GM19468 (cell line): Measurements from ENCODE around the gene ADH4.
"Not testable (repeated sequence)": the region's sequence is repeated elsewhere in the genome, so short reads cannot be mapped to it uniquely, and the experiment has no call there.

Experiments used
- ATAC-seq: cut with Tn5 transposase; IDR thresholded peaks from one replicate; pipeline ENCODE4 v1.9.1; 2021; ENCODE audit warnings: mild to moderate bottlenecking, moderate library complexity, moderate number of reproducible peaks; ENCODE audit not compliant: unreplicated experiment; ENCODE audit errors: extremely low read depth

ADH4 gene

DNA sequence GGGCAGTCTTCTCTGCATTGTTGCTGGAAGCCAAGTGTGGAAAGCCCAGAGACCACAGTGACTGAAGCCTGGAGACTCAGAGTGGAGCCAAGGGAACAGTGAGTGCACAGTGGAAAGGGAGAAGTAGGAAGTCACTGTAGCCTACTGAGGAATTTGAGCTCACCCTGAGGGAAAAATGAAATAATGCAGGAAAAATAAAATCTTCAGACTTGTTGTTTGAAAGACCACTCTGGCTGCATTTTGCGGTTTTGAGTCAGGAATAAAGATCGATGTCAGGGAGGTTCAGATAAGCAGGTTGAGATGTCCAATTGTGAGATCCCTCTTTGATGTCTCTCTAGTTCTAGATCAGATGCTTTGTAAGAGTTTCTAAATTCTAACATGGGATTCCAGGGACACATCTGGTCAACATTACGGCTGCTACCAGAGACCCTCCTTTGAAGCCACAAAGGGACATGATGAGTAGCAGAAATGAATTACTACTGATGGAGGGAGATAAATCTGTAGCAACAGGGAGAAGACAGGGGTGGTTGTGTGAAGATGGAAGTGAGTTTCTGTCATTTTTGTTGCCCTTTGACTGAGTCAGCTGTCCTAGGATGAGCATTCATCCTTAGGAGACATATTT, 8.4 kb downstream of the ADH4 start:
- ATAC-seq, result no peak

DNA sequence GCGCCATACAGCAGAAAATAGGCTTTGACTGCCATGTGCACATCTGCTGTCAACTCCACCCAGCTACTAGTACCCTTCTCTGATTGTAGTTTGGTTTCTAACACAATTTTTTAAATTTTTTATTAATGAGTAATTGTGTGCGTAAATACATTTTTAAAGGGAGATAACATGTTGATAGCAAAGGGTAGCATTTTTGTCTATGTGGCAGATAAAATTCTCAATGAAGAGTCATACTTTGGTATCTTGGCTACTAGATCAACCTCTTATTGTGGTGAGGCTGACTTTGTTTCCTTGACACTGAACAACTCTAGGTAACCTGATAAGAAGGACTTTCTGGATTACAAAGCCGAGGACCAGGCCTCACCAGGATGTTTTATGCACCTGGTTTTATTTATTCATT, 9.5 kb downstream of the ADH4 start:
- ATAC-seq, result no peak

DNA sequence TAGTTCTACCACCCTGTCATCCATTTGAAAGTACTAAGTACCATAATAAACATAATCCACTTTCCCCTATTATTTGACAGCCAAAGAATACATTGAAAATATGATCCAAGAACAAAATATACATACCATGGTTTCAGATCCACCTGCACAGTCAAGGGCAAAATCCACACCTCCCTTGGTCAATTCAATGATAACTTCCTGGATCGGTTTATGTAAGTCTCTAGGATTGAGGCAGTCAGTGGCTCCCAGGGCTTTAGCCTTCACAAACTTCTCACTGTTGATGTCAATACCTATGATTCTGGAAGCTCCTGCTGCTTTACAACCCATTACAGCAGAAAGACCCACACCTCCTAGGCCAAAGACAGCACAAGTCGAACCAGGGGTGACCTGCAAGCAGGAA, 12.7 kb downstream of the ADH4 start:
- ATAC-seq, result no peak

DNA sequence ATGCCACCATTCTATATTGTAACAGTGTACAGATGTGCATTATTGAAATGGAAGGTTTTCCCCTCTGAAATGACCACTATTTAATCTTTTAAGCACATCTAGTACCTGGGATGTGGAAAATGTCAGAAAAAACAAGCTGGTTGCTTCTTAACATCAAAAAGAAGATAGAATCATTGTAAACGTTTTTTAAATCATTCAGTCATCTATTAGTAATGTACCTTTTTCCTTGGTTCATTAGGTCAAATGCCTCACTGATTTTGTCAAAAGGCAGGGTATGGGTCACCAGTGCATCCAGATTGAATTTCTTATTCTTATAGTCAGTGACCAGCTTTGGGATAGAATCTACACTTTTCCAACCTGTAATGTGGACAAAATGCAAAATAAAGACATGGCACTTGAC, 17.7 kb downstream of the ADH4 start:
- no peak for ATAC-seq

DNA sequence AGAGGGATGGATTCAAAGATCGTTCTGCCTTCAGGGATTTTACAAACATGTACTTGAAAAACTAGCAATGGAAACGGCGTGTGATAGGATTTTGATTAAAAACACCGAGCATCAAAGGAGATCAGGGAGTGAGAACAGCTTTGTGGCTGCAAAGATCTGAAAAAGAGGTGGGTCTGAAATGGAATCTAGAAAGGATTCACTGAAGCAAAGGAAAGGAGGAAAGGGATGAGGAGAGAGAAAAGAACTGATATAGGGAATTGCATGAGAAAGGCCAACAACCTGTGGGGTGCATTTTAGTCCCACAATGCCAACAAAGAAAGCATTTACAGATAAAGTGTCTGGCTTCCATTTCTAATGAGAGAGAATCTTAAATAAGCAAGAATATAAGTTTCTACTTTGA, 23.1 kb downstream of the ADH4 start:
- no peak for ATAC-seq

DNA sequence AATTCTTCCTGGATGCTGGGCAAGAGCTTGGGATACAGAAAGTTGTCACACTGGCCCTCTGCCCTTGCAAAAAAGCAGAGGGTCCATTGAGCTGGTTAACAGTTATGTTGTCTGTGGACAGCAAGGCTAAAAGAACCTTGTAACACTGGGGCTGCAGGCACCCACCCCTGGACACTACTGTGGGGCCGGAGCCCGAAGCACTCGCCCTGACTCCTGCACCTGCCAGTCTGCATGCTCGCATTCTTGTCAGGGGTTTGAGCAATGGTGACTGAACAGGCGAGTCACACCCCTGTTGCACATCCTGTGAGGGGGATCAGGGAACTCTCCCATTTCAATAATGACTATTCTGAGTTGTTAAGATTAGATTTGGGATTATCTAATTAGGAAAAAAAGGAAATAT, 23.6 kb downstream of the ADH4 start:
- no peak for ATAC-seq

DNA sequence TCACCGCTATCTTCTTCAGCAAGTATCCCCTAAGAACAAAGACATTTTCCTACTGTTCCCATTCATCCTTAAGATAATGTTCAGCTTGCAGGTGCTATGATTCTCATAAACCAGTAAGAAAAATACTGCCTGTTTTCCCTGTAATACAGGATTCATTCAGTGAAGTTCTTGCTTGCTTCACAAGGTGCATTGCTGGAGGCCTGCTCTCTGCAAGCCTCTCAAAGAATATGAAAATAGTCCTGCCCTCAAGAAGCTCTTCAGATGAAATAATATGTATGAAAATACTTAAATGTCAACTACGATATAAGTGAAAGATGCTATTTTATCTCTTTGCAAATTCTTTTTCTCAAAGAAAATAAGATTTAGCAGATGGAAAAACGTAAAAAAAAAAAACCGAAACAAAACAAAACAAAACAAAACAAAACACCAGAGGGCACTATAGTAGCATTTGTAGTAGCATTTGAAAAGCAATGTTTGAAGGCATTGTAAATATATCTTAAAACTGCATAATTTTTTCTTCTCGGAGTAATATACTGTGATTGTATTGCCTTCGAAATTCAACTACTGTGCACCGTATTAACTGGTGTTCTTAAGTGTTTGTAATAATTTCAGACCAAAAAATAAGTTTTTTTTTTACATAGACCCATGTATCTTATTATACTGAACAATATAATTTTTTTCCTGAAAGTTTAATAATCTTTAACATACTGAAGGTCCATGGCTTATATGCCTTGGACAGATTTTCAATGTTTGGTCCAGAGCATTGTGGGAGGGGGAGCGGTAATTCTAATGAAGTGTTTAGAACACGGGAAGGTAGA, 26.0 kb downstream of the ADH4 start:
- ATAC-seq, result no peak

DNA sequence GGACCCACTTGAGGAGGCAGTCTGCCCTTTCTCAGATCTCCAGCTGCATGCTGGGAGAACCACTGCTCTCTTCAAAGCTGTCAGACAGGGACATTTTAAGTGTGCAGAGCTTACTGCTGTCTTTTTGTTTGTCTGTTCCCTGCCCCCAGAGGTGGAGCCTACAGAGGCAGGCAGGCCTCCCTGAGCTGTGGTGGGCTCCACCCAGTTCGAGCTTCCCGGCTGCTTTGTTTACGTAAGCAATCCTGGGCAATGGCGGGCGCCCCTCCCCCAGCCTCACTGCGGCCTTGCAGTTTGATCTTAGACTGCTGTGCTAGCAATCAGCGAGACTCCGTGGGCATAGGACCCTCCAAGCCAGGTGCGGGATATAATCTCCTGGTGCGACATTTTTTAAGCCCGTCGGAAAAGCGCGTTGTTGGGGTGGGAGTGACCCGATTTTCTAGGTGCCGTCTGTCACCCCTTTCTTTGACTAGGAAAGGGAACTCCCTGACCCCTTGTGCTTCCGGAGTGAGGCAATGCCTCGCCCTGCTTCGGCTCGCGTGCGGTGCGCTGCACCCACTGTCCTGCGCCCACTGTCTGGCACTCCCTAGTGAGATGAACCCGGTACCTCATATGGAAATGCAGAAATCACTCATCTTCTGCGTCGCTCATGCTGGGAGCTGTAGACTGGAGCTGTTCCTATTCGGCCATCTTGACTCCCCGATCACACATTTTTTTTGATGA, 26.8 kb downstream of the ADH4 start:
- not testable (repeated sequence) for ATAC-seq

DNA sequence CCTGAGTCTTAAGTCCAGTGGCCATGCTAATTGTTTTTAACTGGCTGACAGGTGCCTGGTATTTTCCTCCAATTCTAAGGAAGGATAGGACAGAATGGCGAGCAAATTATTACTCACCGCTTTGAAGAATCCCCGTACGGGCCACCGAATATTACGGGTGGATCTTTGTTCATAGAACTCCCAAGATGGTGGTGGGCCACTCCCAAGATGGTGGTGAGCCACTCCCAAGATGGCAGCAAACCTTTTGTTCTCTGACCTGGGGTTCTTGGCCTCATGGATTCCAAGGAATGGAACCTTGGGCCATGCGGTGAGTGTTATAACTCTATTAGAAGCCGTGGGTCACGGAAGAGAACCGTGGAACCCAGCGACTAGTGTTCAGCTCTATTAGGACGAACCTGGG, 34.8 kb downstream of the ADH4 start:
- not testable (repeated sequence) for ATAC-seq

DNA sequence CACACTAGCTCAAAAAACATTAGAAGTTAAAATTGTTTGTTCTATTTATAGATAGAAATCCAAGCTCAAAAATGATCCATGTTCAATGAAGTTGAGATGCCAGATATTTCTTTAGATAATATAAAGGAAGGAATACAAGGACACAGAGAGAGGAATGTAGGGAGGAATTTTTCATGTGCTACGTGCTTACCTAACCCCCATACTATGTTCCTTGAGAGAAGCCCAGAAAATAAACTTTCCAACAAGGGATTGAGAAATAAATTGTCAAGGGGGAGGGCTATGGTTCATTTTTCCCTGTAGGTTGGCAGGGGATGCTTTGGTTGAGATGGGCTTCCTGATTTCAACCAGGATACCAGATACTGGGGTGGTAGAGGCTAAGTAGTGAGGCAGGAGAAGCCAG, 39.9 kb downstream of the ADH4 start:
- ATAC-seq, result no peak

DNA sequence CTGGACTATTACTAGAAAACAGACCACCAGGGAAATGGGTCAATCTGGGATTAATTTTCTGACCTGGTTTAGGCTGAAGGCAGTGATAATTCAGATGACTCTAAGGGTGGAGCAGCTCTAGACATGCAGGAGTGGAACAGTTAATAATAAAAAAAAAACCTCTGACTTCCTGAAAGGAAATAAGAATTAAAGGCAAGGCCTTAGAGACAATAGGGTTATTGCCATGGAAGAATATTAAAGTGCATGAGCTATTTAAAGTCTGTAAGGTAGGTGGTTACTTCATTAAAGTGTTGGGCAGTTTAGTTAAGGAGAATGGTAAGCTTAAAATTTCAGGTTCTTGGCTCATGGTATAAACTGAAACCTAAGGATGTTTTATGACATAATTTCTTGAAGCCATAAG, 40.9 kb downstream of the ADH4 start:
- no peak for ATAC-seq

DNA sequence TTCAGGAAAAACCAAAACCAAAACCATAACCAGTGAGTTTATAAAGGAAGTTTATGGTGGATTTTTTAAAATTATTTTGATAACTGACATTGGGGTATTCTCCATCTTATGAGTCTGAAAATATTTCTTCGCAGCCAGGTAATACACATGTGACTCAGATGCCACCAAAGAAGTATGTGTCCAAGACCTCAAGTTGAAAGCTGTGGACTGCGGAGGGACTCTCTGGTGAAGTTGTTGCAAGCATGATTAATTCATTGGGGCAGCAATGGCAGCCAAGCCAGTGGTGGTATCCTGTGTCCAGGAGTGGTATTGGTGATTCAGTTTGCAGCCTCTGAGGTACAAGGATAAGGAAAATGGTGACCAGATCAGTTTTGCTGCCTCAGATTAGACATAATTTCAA, 41.5 kb downstream of the ADH4 start:
- no peak for ATAC-seq

DNA sequence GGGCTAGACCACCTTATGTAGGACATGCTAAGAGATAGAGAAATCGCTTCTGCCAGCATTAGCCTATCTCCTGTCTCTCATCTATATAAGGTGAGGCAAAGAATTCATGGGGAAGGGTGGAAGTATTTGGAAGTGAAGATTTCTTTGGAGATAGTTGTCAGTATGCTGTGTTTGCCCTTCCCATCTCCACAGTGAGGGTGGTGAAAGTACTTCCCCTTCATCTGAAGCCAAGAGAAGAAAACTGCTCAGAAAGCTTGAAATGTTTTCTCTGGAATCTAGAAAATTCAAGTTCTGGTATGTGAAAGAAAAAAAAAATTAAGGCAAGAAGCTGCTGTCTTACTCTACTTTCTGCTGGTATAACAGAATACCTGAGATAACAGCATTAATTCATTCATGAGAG, 43.2 kb downstream of the ADH4 start:
- no peak for ATAC-seq

DNA sequence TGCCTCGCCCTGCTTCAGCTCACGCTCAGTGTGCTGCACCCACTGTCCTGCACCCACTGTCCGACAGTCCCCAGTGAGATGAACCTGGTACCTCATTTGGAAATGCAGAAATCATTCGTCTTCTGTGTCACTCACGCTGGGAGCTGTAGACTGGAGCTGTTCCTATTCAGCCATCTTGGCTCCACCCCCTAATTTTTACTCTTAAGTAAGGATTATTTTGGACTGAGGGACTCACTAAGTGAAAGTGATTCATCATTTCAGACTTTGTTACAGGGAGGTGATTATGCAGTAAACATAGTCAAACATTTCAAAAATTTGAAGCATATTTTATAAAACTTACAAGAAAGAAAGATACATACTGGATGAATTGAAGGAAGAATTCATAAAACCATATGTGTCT, 44.3 kb downstream of the ADH4 start:
- ATAC-seq, result not testable (repeated sequence)

DNA sequence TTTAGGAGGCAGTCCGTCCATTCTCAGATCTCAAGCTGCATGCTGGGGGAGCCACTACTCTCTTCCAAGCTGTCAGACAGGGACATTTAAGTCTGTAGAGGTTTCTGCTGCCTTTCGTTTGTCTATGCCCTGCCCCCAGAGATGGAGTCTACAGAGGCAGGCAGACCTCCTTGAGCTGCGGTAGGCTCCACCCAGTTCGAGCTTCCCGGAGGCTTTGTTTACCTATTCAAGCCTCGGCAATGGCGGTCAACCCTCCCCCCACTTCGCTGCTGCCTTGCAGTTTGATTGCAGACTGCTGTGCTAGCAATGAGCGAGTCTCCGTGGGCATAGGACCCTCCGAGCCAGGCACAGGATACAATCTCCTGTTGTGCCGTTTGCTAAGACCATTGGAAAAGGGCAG, 44.8 kb downstream of the ADH4 start:
- no peak for ATAC-seq

DNA sequence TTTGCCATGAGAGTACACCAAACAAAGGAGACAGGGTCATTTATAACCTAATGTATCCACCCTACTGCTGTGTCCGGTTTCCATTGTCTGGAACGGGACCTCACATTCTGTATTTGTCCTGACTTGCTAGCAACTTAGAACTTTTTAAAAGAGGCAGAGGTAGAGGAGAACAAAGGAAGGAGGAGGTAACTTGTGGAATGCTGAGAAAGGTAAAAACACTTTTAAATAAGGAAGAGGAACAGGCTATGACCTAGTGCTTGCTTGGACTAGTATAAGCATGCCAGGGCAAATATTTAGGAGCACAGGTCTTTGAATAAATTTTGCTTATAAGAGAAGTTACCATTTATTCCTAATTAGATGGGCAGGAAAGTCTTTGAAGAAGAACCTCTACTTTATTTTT, 52.3 kb downstream of the ADH4 start:
- not testable (repeated sequence) for ATAC-seq

DNA sequence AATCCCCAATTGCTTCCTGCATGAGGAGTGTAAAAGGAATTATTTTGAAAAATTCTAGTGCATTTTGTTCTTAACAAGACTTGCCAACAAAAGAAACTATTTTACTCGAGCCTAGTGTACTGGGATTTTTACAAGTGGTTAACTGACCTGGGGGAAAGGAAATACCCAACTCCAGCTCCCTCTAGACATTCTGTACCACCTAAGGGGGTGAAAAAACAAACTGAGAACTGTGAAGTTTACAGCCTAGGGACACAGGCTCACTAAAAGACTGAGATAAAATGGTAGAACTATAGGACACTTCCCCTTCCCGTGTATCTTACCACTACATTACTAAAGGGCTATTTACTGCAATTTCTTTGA, 52.9 kb downstream of the ADH4 start:
- no peak for ATAC-seq

DNA sequence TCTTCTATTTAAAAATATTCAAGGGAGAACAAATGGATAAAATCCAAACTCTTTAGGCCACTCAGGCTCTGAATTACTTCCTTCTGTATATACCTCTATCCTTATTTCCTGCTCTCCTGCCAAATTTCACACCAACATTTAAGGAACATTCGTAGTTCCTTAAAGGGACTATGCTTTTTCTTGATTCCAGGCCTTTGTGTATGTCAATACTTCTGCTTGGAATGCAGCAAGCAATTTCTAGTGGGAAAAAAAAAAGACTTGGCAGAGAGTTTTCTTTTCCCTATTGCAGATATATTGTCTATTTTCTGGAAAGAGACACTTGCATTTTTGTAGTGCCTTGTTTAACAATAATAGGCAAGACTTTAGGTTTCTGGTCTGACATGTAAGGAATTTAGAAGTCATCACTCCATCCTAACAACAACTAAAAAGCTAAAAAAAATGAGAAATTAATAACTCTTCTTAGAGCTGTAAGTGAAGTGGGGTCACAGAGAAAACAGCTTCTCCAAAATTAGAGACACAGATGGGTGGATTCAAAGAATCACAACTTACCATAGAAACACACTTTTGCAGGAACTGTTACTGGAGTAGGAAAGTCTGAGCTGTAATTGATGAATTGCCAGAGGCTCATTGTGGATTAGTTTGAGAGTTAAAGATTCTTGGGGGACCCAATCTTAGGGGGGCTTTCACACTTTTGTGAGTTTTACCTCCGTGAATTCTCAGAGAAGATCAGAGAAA, 53.4 kb downstream of the ADH4 start:
- no peak for ATAC-seq

DNA sequence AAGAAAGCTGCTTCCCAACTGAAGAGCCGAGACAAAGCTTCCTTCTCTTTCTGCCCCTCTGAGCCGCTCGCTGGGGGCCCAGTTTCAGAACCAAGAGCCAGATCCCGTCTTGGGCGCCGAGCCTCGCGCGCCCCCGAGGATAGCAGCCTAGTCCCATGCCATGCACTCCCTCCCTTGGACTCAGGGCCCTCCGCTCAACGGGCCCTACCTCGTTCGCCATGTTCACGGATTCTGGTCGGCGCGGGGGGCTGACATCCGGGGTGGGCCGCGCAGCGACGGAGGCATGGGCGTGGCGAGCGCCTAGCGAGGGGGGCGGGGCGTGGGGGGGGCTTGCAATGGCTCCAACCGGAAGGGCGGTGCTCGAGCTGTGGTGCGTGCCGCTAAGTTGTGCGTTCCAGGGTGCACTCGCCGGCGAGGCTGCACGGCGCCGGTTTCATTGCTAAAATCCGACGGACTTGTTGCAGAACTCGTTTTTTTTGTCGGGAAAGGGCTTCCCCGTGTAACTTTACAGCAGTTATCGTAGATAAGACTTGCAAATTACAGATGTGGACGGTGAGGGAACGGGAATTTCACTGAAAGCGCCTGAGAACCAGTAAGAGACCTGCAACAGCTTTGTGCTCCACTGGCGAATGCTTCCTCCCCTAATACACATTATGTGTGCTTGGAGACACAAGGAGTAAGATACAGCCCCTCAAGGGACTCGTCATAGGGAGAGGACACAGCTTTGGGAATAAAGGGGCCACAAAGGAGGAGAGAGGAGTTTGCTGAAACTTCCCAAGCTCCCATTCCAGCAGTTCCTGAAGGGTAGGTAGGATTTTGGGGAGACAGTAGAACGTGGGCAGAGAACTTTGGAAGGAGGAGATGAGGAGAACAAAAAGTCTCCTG, 55.4 kb downstream of the ADH4 start, which contains the start of gene ADH5:
TSS of gene ADH5 (minus strand) at position 308 of the 885 bp plus-strand sequence. CDS start at position 220, 88 bp downstream.
- peak; percentile 85 for ATAC-seq

DNA sequence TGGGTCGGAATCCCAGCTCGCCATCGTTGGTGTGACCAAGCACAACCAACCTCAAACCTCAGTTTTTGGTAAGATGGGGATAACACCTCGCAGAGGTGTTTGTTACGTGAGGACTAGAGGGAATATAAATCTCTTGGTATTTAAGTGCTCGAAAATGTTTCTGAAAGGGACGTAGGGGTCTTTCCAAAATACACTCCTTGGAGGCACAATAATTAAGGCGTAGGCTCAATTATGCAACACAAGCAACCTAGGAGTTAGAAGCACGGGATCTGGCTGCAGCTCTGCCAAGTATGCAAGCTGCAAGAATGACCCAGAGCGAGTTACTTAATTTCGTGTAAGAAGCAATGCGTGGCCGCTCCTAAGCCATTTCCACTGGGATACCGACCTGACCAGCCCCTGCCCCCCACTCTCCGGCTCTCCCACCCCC, 56.1 kb downstream of the ADH4 start:
- no peak for ATAC-seq
